GM19372 (cell line): ENCODE data around the gene CHD3.
A peak's percentile ranks its signal among the peaks of the same experiment; 100 is the strongest.
"Not testable (repeated sequence)": the region's sequence is repeated elsewhere in the genome, so short reads cannot be mapped to it uniquely, and the experiment has no call there.

Experiments used
- ATAC-seq: cut with Tn5 transposase; IDR thresholded peaks from one replicate; pipeline ENCODE4 v1.9.1; 2021; ENCODE audit warnings: mild to moderate bottlenecking, low read depth, moderate library complexity; ENCODE audit not compliant: unreplicated experiment

CHD3 gene

DNA sequence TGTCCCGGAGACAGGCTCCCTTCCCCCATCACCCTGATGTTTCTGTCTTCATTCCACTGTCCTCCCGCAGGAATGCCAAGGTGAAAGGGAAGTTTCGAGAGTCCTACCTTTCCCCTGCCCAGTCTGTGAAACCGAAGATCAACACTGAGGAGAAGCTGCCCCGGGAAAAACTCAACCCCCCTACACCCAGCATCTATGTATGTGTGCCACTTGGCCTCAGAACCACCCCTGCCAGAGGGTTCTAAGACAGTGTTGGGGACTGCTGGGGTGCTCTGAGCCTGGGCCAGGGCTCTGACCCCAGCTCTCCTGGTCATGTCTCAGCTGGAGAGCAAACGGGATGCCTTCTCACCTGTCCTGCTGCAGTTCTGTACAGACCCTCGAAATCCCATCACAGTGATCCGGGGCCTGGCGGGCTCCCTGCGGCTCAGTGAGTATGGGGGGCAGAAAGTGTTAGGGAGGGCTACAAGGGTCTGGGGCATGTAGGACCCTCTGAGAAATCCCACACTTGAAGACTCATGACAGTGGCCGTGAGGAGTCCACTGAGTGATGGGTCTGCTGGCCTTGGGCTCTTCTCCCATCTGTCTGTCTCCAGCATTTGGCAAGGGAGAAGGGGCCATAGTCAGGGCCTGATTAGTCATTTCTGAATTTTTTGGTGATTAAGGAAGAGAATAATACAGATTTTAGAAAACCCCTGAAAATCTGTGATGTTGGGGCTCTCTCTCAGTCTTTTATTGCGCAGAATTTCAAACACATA, 38.7 kb upstream of the CHD3 start:
- ATAC-seq = no peak

DNA sequence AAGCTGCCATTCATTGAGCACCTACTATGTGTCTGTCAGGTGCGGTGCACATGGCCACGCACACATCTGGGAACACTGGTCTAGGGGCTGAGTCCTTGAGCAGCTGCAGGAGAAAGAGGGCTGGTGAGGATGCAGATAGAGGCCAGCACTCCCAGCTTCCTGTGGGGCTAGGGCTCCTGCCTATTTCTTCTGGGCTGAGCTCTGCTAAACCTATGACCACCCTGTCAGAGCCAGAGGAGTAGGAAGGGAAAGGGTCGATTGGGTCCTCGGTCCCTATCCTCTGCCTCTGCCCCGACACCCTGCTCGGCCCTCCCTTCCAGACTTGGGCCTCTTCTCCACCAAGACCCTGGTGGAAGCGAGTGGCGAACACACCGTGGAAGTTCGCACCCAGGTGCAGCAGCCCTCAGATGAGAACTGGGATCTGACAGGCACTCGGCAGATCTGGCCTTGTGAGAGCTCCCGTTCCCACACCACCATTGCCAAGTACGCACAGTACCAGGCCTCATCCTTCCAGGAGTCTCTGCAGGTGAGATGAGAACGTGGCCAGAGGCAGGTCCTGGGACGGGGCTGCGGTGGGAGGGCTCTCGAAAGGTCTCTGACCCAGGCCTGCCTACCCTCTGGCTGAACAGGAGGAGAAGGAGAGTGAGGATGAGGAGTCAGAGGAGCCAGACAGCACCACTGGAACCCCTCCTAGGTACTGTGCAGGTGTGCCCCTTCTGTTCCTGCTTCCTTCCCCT, 37.7 kb upstream of the CHD3 start:
- ATAC-seq = no peak

- ATAC-seq = peak; percentile 81
These were observed 36.9 kb upstream of the CHD3 start for GRCh38 chr17:7851438-7852261.

- ATAC-seq = no peak
These were observed 36.3 kb upstream of the CHD3 start for GRCh38 chr17:7852262-7852670.

DNA sequence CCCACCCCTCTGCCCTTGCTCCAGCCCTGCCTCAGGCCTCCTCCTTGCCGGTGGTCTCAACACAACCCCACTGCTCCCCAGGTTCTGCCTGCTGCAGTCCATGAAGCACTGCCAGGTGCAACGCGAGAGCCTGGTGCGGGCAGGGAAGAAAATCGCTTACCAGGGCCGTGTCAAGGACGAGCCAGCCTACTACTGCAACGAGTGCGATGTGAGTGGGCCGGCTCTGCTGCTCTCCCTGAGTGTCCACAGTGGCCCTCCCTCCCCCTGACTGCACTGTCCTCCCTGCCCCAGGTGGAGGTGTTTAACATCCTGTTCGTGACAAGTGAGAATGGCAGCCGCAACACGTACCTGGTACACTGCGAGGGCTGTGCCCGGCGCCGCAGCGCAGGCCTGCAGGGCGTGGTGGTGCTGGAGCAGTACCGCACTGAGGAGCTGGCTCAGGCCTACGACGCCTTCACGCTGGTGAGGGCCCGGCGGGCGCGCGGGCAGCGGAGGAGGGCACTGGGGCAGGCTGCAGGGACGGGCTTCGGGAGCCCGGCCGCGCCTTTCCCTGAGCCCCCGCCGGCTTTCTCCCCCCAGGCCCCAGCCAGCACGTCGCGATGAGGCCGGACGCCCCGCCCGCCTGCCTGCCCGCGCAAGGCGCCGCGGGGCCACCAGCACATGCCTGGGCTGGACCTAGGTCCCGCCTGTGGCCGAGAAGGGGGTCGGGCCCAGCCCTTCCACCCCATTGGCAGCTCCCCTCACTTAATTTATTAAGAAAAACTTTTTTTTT, 35.5 kb upstream of the CHD3 start:
- ATAC-seq = no peak

DNA sequence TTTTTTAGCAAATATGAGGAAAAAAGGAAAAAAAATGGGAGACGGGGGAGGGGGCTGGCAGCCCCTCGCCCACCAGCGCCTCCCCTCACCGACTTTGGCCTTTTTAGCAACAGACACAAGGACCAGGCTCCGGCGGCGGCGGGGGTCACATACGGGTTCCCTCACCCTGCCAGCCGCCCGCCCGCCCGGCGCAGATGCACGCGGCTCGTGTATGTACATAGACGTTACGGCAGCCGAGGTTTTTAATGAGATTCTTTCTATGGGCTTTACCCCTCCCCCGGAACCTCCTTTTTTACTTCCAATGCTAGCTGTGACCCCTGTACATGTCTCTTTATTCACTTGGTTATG, 34.9 kb upstream of the CHD3 start:
- ATAC-seq = no peak

DNA sequence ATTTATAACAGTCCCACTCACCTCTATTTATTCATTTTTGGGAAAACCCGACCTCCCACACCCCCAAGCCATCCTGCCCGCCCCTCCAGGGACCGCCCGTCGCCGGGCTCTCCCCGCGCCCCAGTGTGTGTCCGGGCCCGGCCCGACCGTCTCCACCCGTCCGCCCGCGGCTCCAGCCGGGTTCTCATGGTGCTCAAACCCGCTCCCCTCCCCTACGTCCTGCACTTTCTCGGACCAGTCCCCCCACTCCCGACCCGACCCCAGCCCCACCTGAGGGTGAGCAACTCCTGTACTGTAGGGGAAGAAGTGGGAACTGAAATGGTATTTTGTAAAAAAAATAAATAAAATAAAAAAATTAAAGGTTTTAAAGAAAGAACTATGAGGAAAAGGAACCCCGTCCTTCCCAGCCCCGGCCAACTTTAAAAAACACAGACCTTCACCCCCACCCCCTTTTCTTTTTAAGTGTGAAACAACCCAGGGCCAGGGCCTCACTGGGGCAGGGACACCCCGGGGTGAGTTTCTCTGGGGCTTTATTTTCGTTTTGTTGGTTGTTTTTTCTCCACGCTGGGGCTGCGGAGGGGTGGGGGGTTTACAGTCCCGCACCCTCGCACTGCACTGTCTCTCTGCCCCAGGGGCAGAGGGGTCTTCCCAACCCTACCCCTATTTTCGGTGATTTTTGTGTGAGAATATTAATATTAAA, 34.4 kb upstream of the CHD3 start:
- no peak for ATAC-seq

GRCh38 chr17:7854851-7855659, 33.5 kb upstream of the CHD3 start, which contains the start of gene TMEM88:
Gene TMEM88, plus strand, starts transcription at chr17:7855066. Its CDS starts 9 bp downstream, at chr17:7855075.
- ATAC-seq = no peak

DNA sequence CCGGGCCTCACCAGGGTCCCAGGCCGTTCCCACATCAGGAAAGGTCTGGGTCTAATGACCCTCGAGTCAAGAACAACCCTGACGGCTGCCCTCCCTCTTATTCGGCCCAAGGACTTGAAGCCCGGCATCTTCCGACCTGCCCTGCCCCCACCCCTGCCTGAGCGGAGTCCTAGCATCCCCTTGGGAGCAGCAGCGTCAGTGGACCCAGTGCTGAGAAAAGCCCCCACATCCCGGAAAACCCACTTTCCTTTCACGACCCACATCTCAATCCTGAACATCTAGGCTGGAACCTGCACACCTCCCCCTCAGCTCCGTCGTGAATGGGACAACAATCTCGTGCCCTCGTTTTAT, 33.0 kb upstream of the CHD3 start:
- ATAC-seq = no peak

DNA sequence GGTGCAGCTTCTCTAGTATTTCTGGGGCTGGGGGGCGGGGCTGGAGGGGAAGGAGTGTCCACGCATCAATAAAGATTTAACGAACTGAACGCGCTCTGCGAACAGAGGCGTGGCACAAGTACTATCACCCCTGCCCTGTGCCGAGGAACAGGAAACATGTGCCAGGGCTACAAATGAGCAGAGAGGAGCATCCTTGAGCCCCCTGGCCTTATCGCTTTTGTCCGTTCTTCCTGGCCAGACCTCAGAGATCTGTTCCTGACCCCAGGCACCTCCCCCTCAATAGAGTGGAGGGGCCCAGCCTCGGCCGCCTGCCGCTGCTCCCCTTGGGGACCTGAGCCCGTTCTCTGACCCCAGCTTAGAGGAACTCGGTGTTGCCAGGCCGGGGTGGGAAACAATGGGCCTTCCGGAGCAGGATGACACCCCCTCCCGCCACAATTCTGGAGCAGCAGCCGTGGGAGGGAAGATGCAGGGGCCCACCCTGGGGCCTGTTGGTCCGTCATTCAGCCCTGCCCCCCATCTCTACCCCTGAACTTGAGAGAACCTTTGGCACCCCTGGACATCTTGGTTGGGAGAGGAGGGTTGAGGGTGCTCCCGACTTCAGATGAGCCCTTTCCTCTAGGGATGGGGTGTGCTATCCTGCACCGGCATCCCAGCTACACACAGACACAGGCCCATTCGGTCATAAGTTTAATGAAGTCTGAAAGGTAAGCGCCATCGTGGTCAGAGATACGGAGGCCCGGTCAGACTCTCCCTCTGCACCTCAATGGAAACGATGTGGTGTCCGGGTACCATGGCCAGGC, 32.4 kb upstream of the CHD3 start:
- no peak for ATAC-seq

DNA sequence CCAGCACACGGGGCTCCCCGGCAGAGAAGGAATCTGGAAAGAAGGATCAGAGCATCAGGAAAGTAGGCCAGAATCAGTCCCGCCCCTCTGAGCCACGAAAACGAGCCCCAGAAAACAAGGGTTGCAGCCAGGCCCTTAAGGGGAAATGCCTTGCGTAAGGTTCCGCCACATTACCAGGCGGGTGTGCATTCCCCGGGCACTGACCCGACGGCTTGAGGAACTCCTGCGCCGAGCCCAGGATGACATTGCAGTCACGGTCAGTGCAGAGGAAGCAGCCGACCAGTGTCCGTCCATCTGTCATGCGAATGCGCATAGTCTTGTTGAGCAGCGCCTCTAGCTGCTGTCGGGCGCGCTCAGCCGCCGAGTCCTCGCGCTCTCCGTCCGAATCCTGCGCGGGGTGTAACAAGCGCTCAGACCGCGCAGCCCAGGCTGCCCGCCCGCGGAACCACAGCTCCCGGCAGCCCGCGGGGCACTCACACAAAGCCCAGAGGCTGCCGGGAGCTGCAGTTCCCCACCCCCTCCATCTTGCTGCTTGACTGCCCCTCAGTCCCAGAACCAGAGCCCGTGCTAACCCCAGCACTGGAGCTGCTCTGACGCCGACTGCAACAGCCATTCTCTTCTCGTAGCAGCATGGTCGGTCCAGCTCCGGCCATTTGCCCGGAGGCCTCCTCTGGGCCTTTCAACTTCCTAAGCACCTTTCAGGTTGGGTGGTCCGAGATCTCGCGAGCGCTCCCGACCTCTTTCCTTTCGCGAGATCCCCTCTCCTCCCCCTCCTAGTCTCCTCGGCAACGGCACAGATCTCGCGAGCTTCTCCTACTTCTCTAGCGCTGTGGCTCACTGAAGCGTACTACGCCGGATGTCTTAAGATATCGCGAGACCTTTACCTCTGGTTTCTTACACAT, 31.5 kb upstream of the CHD3 start, which contains the start of gene NAA38:
Gene NAA38, minus strand, starts transcription at position 749 of the 902 bp plus-strand sequence. Its CDS starts 96 bp downstream, at position 653.
- ATAC-seq = peak; percentile 71

- ATAC-seq = peak; percentile 35
These were observed 30.7 kb upstream of the CHD3 start, which contains the start of gene CYB5D1 for GRCh38 chr17:7857713-7858521. Gene CYB5D1, plus strand, starts transcription at chr17:7858003. Its CDS starts 132 bp downstream, at chr17:7858135.

DNA sequence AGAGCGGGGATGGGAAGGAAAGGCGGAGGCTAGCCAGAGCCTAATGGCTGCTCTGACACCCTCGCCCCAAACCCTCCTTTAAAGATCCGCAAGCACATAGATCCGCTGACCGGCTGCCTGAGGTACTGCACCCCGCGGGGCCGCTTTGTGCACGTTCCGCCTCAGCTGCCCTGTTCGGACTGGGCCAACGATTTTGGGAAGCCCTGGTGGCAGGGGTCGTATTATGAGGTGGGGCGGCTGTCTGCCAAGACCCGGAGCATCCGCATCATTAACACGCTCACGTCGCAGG, 30.1 kb upstream of the CHD3 start:
- no peak for ATAC-seq

DNA sequence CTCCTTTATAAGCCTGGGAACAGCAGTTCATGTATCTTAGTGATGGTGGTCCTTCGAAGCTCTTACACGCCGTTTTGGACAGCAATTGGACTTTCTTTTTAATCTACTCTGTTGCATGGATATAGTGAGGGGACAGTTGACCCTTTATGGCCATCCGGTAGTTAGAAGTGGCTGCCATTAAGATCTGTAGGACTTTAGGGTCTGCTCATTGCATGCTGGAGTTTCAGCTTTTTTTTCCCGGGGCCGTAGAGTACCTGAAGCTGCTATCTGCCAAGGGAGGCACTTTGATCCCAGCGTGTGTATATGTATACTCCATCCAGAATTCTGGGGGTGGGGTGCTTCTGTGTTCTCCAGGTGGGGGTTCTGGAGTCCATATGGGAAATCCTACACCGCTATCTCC, 29.6 kb upstream of the CHD3 start:
- ATAC-seq = no peak

DNA sequence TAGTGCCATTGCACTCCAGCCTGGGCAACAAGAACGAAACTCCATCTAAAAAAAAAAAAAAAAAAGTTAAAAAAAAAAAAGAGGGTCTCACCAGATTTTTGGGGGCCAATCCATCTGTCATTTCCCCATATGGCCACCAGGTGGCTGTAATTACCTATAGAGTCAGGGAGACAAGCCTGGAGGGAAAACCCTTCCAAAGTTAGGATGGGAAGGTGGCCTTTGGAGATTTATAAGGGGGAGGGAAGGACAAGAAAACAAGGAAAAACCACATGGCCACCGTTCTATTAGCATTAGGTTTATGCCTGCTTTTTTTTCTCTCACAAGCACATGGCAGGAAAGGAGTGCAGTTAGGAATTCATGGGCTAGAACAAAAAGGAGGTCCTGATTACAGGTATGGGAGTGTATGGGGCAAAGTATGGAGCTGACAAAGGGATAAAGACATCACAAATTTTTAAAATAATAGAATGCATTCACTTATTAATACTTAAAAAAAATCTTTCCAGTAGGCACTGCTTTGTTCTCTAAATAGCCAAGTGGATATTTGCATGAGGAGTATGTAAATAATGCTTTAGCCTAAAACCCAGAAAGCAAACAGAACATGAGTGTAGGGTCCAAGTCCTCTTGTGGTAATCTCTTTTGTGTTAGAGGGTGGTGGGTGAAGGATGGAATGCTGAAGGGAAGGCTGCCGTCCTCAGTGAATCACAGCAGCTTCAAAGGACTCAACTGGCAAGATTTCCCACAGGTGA, 25.7 kb upstream of the CHD3 start:
- no peak for ATAC-seq

GRCh38 chr17:7864384-7864783, 24.2 kb upstream of the CHD3 start:
- not testable (repeated sequence) for ATAC-seq
